CD14-positive monocyte (primary cell): ENCODE data around the gene LDLRAP1. TPM values are rescaled to one million over a fixed set of nuclear protein-coding genes. Genes with fewer than 3 reads are reported as not detected.

ENCODE experiments used
- DNase-seq, 3 donors: peaks; one replicate each; pipeline ENCODE4 v3.0.0-alpha.2; 2011 to 2022
- H2AFZ ChIP-seq: 2 replicates; pipeline ENCODE4 v1.6.0; 2012; ENCODE audit warnings: mild to moderate bottlenecking, low read depth, low read length, inconsistent platforms; ENCODE audit not compliant: insufficient read depth, poor library complexity, severe bottlenecking
- H3K27ac ChIP-seq, 2 donors: 1 replicate in 1 of 2; 2 replicates in 1 of 2; pipeline ENCODE4 v1.5.1; 2012 to 2013; ENCODE audit warnings: low read length in 2 of 2, control low read depth in 1 of 2, inconsistent platforms in 1 of 2, low read depth in 1 of 2, mild to moderate bottlenecking in 1 of 2
- H3K27me3 ChIP-seq, 2 donors: one replicate each; pipeline versions ENCODE4 v1.6.0 to v1.6.1; 2011 to 2013; ENCODE audit warnings: low read length in 2 of 2; ENCODE audit not compliant: control insufficient read depth in 2 of 2, insufficient read depth in 2 of 2
- H3K36me3 ChIP-seq, 2 donors: replicated peaks in 1 of 2; 1 replicate in 1 of 2; 2 replicates in 1 of 2; pipeline versions ENCODE4 v1.5.1 to v1.6.1; 2012 to 2013; ENCODE audit warnings: low read length in 2 of 2, control low read depth in 1 of 2, inconsistent platforms in 1 of 2, mild to moderate bottlenecking in 1 of 2; ENCODE audit not compliant: insufficient read depth in 2 of 2, control insufficient read depth in 1 of 2
- H3K4me1 ChIP-seq, 2 donors: 1 replicate in 1 of 2; 2 replicates in 1 of 2; pipeline versions ENCODE4 v1.5.1 to v1.6.1; 2012 to 2013; ENCODE audit warnings: low read length in 2 of 2, control low read depth in 1 of 2, inconsistent platforms in 1 of 2, mild to moderate bottlenecking in 1 of 2, moderate library complexity in 1 of 2; ENCODE audit not compliant: insufficient read depth in 2 of 2, control insufficient read depth in 1 of 2
- H3K4me2 ChIP-seq: replicated peaks from 2 replicates; pipeline ENCODE3; 2012; ENCODE audit warnings: low read length, moderate library complexity, mild to moderate bottlenecking; ENCODE audit not compliant: poor library complexity, severe bottlenecking; ENCODE audit errors: extremely low read depth
- H3K4me3 ChIP-seq, 3 experiments: fragments of 200-600 bp in 1 of 3; sonication (generic) in 1 of 3; replicated peaks in 1 of 3; 1 replicate in 2 of 3; 2 replicates in 1 of 3; pipeline ENCODE4 v1.5.1; 2011 to 2013; ENCODE audit warnings: low read length in 3 of 3, mild to moderate bottlenecking in 3 of 3, control low read depth in 2 of 3, low read depth in 2 of 3, inconsistent platforms in 1 of 3, moderate library complexity in 1 of 3
- H3K79me2 ChIP-seq: 2 replicates; pipeline ENCODE4 v1.6.0; 2012; ENCODE audit warnings: mild to moderate bottlenecking, control low read depth, inconsistent platforms, low read length, moderate library complexity; ENCODE audit not compliant: insufficient read depth
- H3K9ac ChIP-seq: 2 replicates; pipeline ENCODE4 v1.6.0; 2017; ENCODE audit warnings: low read length, mild to moderate bottlenecking; ENCODE audit not compliant: insufficient read depth, poor library complexity, severe bottlenecking
- H3K9me3 ChIP-seq, 2 donors: replicated peaks in 1 of 2; 1 replicate in 1 of 2; 2 replicates in 1 of 2; pipeline versions ENCODE4 v1.5.1 to v1.6.1; 2012 to 2013; ENCODE audit warnings: low read length in 2 of 2, control low read depth in 1 of 2; ENCODE audit not compliant: control insufficient read depth in 1 of 2, insufficient read depth in 1 of 2
- H4K20me1 ChIP-seq: 2 replicates; pipeline ENCODE4 v1.6.0; 2012; ENCODE audit warnings: mild to moderate bottlenecking, low read length, control low read depth, moderate library complexity; ENCODE audit not compliant: insufficient read depth
- H3K27ac Mint-ChIP-seq, 7 donors: one replicate each; pipeline ENCODE4 v1.8.0; 2020; ENCODE audit warnings: mild to moderate bottlenecking in 7 of 7, mixed read lengths in 7 of 7, moderate library complexity in 6 of 7, inconsistent platforms in 2 of 7
- H3K27me3 Mint-ChIP-seq, 3 donors: one replicate each; pipeline ENCODE4 v1.8.0; 2021 to 2022; ENCODE audit warnings: low read depth in 3 of 3, mild to moderate bottlenecking in 3 of 3, mixed read lengths in 3 of 3, moderate library complexity in 3 of 3, inconsistent platforms in 1 of 3
- H3K36me3 Mint-ChIP-seq, 2 donors: one replicate each; pipeline ENCODE4 v1.8.0; 2020; ENCODE audit warnings: mixed read lengths in 2 of 2, inconsistent platforms in 1 of 2, mild to moderate bottlenecking in 1 of 2
- H3K4me1 Mint-ChIP-seq: one replicate; pipeline ENCODE4 v1.8.0; 2020; ENCODE audit warnings: mild to moderate bottlenecking, mixed read lengths
- H3K4me3 Mint-ChIP-seq, 2 donors: one replicate each; pipeline ENCODE4 v1.8.0; 2020; ENCODE audit warnings: mild to moderate bottlenecking in 2 of 2, mixed read lengths in 2 of 2, moderate library complexity in 1 of 2
- H3K9me3 Mint-ChIP-seq, 7 donors: one replicate each; pipeline ENCODE4 v1.8.0; 2020 to 2022; ENCODE audit warnings: mixed read lengths in 7 of 7, mild to moderate bottlenecking in 6 of 7, moderate library complexity in 6 of 7, inconsistent platforms in 2 of 7
- CTCF ChIP-seq: fragments of 200-600 bp; IDR thresholded peaks from one replicate; pipeline ENCODE4 v1.8.0; 2022; ENCODE audit warnings: antibody characterized with exemption, mild to moderate bottlenecking
- WGBS: methylation state at CpG from one replicate; pipeline ENCODE4 v1.1.5; 2013; ENCODE audit warnings: missing lambda C conversion rate; ENCODE audit not compliant: insufficient coverage; 5-methylcytosine and 5-hydroxymethylcytosine counted together
- intact Hi-C, 2 donors: fragments of 100-400 bp; cut with micrococcal nuclease; formaldehyde crosslinking; loops; one replicate each; pipeline versions ENCODE4 v1.15.0 to v1.15.1; 2023
- polyA plus RNA-seq, 3 donors: library from polyadenylated mRNA; depleted of rRNA in 1 of 3; unstranded in 2 of 3; stranded (reverse) in 1 of 3; fragments of 300-500 nt in 2 of 3; fragments of >200 nt in 1 of 3; fragmentation: Illumina TruSeq in 2 of 3; gene quantifications; 1 replicate in 2 of 3; 2 replicates in 1 of 3; pipeline ENCODE4 v1.2.3, GENCODE V29; 2012 to 2021

Gene LDLRAP1
- polyA plus RNA-seq, 3 donors = 12.8 to 18.5 (median 14.6) TPM

DNA sequence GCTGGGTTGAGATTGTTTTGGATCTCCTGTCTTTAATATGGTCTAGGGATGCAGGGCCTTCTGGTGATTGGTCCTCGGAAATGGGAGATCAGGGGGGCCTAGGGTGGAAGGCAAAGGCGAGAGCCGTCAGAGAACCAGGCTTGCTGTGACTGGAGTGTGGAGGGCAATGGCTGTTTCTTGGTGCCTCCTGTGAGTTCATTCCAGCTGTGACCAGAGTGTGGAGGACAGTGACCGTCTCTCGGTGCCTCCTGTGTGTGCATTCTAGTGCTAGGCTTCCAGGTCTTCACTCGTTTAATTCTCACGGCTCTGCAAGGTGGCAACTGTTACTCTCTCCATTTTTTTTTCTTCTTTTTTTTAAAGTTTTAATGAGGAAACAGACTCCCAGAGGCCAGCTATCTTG is 14.1 kb downstream of the LDLRAP1 start:
- Mint-ChIP-seq H3K27me3 (peaks cover 0 to 2% (median 0%) of the 10 kb centered on the region in 3 donors), H3K27ac (peak overlapping the region in 1 of 7 donors; percentile 14), H3K4me1 (peaks cover 90% of the 10 kb centered on the region), H3K36me3 (peaks cover 33 to 54% of the 10 kb centered on the region in 2 donors), H3K4me3 (no peak overlapping the region), H3K9me3 (peaks cover 0 to 1% (median 0%) of the 10 kb centered on the region in 7 donors)
- H2AFZ ChIP-seq = no peak overlapping the region
- H3K27me3 ChIP-seq = no peaks in the 10 kb centered on the region
- TF ChIP-seq CTCF = no peak
- DNase-seq = no peak
- peaks cover 0 to 31% of the 10 kb centered on the region in 2 donors for H3K36me3 ChIP-seq
- H3K9me3 ChIP-seq = no peaks in the 10 kb centered on the region
- H3K4me1 ChIP-seq = peaks cover 65 to 73% of the 10 kb centered on the region in 2 donors
- H3K27ac ChIP-seq = no peak overlapping the region
- peaks cover 40% of the 10 kb centered on the region for H4K20me1 ChIP-seq
- WGBS = 84% methylated on average over 6 of the region's 7 CpGs
- H3K4me2 ChIP-seq = no peak overlapping the region
- no peak overlapping the region for H3K9ac ChIP-seq
- H3K79me2 ChIP-seq = peaks cover 16% of the 10 kb centered on the region
- intact Hi-C loops = no loop called here
- no peak overlapping the region for H3K4me3 ChIP-seq

DNA sequence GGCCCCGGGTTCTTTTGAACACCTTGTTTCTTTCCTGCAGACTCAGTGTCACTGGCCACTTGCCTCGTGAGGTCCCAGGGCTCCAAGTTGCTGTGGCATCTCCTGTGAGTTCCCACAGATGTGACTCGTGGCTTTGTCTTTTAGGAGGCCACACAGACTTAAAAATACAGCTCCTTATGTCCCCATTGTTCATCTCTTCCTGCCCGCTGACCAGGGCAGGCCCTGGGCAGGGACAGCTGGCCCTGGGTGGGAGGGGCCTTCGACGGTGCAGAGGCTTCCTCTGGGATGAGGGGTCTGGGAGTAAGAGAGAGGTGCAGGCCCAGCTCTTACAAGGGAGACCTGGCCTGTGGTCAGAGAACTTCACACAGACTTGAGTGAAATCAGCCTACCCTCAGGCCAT is 15.6 kb downstream of the LDLRAP1 start:
- Mint-ChIP-seq H3K36me3 (peaks cover 38 to 61% of the 10 kb centered on the region in 2 donors), H3K4me3 (no peak overlapping the region), H3K4me1 (peaks cover 81% of the 10 kb centered on the region), H3K27me3 (peaks cover 0 to 2% (median 0%) of the 10 kb centered on the region in 3 donors), H3K9me3 (peaks cover 0 to under 1% (median 0%) of the 10 kb centered on the region in 7 donors), H3K27ac (no peak overlapping the region)
- no peak overlapping the region for H3K9ac ChIP-seq
- H3K4me1 ChIP-seq = peaks cover 64 to 76% of the 10 kb centered on the region in 2 donors
- no peak overlapping the region for H3K4me2 ChIP-seq
- intact Hi-C loops = no loop called here
- whole genome bisulfite sequencing = 87% methylated on average over 2 of the region's 6 CpGs
- no peaks in the 10 kb centered on the region for H3K27me3 ChIP-seq
- H3K79me2 ChIP-seq = peaks cover 14% of the 10 kb centered on the region
- H3K9me3 ChIP-seq = no peaks in the 10 kb centered on the region
- H2AFZ ChIP-seq = no peak overlapping the region
- no peak overlapping the region for H3K4me3 ChIP-seq
- no peak for TF ChIP-seq CTCF
- no peak overlapping the region for H3K27ac ChIP-seq
- H3K36me3 ChIP-seq = peaks cover 6 to 43% of the 10 kb centered on the region in 2 donors
- peaks cover 35% of the 10 kb centered on the region for H4K20me1 ChIP-seq
- DNase-seq = no peak
